Activated effector memory CD4-positive, alpha-beta T cell treated with Interleukin-2 at 50 U/mL for 16 hours (primary cell): ENCODE results near the gene CHMP3.
"Not testable (repeated sequence)": the region's sequence is repeated elsewhere in the genome, so short reads cannot be mapped to it uniquely, and the experiment has no call there.

Experiments used
- DNase-seq: peaks from one replicate; pipeline ENCODE4 v3.0.0-alpha.2; 2020

The CHMP3 gene

DNA sequence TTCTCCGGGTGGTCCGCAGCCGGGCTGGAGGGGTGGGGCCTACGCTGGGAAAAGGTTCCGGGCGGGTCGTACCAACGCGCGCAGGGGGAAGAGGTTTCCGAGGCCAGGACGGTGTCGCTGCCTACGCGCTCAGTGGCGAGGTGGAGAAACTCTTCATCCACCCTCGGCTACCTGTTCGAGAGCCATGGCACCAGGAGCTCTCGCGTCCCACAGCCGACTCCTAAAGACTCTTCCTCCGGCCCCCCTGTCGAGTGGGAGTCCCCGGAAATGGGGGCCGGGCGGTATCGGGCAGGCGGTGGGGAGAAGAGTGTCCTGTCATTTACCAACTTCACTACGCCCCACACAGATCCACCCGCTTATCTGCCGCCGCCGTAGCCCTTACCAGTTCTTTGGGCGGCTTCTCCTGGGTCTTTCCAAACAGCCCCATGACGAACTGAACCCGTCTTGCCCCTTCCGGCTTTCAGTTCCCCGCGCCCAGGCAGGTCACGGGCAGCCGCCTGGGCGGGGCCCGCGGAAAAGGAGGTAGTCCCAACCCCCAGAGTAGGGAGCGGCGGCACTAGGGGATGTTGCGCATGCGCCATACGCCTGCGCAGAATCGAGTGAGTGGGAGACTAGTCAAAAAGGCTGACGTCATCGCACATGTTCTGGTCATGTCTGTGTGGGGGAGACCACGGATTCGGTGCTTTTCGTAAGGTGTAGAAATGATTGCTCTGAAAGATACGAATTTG, at the start of gene CHMP3:
Gene CHMP3, minus strand, starts transcription at position 522 of the 728 bp plus-strand sequence. Its CDS starts 95 bp downstream, at position 427.
- DNase-seq = peak; percentile 93

DNA sequence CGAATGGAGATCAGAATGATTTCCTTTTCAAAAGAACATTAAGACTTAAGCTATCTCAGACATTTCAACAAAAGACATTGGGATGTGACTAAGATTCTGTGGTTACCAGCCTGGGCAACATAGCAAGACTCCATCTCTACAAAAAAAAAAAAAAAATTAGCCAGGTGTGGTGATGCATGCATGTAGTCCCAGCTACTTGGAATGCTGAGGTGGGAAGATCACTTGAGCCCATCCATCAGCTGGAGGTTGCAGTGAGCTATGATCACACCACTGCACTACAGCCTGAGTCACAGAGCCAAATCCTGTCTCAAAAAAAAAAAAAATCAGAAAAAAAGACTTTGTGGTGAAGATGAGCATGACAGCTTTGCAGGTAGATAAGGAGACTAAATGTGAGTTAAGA, 47.6 kb upstream of the CHMP3 start:
- DNase-seq = no peak

DNA sequence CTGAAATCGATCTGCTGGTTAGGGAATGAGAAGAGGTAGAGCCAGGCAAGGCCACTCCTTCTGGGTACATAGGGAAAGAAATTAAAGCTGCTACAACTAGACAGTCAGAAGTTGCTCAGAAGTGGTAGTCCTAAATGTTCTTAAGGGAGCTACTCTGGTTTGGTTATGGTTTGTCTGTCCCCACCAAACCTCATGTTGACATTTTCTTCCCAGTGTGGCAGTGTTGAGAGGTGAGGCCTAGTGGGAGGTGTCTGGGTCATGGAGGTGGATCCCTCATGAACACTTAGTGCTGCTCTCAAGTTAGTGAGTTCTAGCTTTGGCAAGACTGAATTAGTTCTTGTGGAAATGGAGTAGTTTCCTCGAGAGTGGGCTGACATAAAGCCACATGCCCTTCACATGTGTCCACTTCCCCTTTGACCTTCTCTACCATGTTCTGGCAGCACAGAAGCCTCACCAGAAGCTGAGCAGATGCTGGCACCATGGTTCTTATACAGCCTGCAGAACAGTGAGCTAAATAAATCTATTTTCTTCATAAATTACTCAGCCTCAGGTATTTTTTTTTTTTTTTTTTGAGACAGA, 45.7 kb upstream of the CHMP3 start:
- DNase-seq = no peak

DNA sequence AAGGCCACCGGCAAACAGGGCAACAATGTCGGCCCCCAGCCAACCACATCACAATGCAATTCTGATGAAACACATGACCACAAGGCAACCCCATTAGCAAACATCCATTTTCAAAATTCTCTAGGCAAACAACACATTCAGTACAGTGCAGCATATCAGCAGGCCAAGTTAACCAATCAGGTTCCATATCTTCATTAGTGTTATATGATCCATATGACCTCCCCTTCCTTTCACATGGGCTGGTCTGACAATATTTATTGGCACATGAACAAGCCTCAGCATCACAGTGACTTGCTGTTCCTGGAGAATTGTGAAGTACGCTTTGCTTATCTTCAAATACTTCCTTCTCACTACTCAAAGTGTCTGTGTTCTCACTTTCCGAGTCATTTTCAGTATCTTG, 40.7 kb upstream of the CHMP3 start:
- DNase-seq = no peak

DNA sequence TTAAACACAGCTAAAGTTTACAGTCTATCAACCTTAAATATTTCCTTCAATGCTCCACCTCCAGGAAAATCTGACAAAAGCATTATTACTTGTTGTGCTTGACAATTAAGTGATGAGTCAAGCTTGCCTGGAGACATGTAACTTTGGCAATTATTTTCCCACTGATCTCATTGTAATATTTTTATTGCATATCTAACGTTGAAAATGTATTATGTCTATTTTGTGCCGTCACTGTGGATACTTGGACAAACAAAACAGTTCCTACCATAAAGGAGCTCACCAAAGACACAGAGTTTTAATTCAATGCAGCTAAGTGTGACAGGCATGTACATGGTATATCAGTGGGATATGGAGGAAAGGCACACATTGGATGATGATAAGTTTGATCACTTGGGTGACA, 35.7 kb upstream of the CHMP3 start:
- DNase-seq = no peak

DNA sequence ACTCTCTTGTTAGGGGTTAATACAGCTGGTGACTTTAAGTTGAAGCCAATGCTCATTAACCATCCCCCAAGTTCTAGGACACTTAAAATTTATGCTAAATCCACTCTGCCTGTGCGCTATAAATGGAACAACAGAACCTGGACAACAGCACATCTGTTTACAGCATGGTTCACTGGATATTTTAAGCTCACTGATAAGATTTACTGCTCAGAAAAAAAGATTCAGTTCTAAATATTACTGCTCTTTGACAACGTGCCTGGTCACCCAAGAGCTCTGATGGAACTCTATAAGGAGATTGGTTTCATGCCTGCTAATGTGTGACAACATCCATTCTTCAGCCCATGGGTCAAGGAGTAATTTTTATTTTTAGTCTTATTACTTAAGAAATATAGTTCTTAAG, 32.9 kb upstream of the CHMP3 start:
- DNase-seq = no peak

DNA sequence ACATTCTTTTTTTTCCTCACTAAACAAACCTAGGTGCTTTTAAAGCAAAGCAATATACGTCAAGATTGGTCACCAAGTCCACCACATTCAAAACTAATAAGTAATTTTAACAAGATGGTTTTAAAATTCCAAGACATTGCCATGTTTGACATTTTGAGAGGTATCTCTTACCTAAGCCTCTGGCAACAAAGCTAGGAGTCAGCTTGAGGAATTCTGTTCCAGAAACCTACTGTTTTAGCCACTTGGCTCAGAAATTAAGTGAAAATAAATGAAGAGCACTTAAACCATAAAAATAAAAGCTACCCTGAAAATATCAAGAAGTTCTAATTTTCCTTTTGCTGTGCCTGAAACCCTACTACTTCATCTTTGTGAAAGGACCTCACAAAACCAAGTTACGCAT, 30.0 kb upstream of the CHMP3 start:
- DNase-seq = no peak

DNA sequence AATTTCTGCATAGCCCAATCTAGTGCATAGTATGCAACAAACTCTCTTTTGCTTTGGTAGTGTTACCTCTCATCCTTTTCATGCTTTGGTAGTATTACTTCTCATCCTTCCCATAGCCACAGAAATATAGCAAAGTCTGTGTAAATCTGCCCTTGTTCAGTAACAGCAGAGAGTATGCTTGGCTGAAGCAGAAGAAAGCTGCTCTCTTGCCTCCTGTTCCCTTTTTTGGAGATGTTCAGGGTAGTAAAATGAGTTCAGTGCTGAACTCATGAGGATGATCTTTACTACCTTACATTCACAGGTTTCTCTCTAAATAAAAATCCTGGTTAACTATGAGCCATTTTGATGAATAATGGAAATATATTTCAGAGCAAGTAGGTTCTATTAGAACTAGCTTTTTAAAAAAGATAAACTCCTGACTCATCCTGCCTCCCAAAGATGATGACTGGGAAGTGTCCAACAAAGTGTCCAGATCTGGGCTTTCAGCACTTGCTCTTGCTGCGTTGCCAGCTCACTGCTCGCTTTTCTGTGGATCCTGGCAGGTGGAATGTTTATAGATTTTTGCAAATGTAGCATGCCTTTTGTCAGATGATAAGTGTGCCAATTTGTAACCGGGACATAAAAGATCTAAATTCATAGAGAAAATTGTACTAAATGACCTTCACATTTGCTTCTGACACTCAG, 29.4 kb upstream of the CHMP3 start:
- DNase-seq = no peak

DNA sequence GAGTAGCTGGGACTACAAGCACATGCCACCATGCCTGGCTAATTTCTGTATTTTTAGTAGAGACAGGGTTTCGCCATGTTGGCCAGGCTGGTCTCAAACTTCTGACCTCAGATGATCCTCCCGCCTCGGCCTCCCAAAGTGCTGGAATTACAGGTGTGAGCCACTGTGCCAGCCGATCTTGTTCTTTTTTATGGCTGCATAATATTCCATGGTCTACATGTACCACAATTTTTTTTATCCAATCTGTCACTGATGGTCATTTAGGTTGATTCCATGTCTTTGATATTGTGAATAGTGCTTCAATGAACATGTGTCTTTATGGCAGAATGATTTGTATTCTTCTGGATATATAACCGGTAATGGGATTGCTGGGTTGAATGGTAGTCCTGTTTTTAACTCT, 26.5 kb upstream of the CHMP3 start:
- not testable (repeated sequence) for DNase-seq

DNA sequence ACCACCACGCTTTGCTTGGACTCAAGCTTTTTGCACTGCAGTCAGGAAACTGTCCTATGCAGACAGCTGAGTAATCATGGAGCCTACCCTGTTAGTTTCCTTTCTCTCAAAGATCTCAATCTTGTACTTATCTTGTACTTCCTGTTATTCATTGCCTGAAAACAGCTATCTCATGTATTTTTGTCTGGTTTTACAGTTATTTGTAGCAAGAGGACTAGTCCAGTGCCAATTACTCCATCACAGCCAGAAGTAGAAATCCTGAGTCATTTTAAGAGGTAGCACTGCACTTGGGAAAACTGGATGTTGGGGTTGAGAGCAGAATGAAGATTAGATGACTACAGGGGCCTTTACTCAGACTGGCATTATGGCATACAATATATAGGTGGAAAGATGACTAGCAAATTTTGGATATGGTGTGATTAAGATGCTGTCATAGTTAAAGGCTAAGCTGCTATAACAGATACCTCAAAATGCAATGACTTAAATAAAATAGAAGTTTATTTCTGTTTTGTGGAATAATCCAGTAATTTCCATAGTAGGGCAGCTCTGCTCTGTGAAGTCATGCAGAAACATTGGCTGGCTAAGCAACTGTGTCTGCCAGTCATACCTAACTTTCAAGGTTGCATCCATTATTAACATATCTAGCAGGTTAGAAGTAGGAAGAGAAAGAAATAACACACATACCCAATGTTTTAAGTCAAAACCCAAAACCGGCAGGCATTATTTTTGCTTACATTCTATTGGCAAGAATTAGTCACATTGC, 21.1 kb upstream of the CHMP3 start:
- DNase-seq = no peak

DNA sequence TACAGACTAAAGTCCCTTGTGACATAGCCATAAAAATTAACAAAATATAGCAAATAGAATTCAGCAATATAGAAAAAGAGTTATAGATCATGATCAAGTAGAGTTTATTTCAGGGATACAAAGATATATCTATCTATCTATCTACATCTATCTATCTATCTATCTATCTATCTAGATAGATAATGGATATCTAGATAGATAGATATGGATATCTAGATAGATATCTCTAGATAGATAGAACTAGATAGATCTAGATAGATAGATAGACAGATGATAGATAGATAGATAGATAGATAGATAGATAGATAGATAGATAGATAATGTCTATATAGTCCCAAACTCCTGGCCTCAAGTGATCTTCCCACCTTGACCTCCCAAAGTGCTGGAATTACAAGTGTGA, 17.3 kb upstream of the CHMP3 start:
- no peak for DNase-seq

DNA sequence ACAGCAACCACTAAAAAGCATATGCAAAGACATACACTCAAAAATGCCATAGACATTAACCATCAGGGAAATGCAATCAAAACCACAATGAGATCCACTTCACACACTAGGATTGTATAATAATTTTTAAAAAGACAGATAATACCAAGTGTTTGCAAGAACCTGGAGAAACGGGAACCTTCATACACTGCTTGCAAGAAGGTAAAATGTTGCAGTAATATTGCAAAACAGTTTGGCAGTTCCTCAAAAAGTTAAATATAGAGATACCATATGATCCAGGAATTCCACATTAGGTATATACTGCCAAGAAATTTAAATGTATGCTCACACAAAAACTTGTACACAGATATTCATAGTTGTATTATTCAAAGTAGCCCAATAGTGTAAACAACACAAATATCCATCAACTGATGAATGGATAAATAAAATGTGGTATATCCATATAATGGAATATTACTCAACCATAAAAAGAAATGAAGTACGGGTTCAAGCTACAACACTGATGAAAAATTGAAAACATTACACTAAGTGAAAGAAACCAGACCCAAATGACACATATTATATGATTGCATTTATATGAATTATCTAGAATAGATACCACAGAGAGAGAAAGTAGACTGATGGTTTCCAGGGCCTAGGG, 14.7 kb upstream of the CHMP3 start:
- DNase-seq = no peak

DNA sequence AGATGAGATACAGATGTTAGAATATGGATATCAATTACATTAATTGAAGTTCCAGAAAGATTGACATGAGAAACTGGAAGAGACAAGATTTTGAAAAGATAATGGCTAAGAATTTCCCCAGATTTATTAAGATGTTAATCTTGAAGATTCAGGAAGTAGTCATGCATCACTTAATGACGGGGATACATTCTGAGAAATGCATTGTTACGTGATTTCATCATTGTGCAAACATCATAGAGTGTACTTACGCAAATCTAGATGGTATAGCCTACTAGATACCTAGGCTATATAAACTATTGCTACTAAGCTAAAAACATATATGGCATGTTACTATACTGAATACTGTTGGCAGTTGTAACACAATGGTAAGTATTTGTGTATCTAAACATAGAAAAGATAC, 6.8 kb upstream of the CHMP3 start:
- no peak for DNase-seq

DNA sequence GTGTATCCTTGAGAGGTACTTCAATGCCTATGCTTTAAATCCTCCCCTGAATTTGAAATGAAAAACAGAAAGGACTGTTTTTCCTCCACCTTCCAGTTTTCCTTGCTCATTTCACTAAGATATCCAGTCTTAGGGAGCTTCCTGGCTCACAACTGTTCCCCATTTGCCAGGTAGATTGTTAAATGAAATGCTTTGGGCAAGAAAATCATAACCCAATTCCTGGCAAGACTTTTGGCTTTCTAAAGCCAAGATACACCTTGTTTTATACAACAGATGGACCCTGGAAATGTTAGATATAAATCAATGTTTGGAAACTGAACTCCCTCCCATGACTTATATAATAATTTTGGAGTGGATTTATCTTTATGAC, 3.6 kb upstream of the CHMP3 start:
- no peak for DNase-seq

DNA sequence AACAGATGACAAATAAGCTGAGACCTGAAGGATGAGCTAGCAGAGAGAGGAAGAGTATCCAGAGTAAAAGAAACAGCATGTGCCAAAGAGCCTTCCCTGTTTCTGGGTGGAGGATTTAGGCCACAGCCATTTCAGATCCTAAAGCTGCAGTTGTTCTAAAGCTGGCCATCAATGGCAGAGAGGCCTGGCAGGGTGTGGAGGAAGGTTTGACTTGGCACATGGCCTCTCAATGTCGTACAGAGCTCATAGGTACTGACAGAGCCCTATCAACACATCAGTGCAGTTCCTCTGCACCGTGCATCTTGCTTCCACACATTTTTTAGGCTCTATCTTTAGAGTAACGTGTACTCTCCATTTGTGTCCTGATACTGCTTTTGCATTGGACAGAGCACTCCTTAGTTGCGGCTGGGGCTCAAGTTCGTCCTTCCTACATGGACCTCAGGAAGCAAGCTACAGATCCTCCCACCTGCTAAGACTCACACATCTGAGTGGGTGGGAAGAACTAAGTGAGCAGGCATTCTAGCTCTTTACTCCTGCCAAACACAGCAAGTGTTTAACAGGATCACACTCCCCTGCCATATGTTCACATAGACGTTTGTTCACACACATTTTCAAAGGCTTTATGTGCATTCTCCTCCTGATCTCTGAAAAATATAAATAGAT, 3.0 kb upstream of the CHMP3 start:
- DNase-seq = no peak

DNA sequence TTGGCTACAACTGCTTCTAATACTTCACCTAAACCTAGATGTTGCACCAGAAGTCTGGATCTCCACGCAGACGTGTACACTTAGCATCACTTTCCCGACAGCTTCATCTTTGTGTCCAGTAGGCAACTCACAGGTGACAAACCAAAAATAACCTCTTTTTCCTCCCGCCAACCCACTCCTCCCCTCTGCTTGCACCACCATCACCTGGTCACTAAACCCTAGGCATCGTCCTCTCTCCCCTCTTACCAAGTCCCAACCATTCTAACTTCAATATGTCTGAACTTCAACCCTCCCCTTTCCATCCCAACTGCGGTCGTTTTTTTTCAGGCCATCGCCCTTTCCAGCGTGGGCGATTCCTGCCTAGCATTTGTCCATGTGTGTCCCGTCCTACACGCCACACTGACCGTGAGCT, 413 bp upstream of the CHMP3 start:
- no peak for DNase-seq

DNA sequence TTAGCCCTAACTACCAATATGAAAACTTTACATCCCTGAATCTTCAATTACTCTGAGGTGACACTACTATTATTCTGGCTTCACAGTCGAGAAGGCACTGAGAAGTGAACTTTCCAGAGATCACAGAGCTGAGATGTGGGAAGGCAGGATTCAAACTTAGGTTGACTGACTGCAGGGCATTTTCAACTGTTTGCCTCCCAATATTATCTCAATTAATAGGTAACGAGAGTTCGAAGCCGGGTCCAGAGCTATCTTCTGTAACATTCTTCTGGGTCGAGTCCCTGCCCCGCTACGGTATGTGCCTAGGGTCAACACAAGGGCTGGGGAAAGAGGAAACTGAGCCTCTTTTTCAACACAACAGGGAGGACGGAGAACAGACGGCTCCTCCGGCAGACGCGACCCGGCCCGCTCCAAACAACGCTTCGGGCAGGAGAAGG, 740 bp downstream of the CHMP3 start:
- no peak for DNase-seq

DNA sequence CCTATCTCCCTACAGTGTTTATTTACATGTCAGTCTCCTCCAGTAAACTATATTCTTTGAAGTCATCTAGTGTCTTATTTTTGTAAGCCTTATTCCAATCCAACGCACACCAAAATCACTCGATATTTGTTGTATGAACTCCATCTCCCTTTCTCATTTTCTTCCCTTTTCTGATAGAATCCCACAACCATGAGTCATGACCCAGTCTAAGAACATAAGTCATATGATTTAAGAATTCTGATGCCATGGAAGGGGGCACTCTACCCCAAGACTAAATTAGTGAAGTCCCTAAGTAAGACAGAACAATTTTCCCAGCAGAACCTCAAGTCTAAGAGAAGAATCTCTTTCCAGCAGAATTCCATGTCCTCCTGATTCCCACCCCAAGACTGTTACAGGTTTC, 5.4 kb downstream of the CHMP3 start:
- no peak for DNase-seq

DNA sequence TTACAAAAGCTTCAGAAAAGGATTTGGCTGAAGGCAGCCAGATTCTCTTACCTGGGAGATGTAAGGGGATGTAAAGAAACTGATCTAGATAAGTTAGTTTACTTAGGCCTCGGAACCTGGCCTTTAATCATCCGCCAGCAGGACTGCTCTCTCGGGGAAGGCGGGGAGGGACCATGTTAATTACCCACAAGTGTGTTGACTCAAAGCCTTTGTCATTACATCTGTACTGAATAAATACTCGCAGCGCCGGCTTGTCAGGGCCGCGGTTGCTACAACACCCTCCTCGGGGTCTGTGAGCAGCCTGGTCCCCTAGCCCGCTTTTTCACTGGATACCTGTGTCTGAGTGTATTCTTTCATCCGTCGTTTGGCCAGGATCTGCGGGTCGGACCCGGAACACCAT, 6.7 kb downstream of the CHMP3 start:
- no peak for DNase-seq

DNA sequence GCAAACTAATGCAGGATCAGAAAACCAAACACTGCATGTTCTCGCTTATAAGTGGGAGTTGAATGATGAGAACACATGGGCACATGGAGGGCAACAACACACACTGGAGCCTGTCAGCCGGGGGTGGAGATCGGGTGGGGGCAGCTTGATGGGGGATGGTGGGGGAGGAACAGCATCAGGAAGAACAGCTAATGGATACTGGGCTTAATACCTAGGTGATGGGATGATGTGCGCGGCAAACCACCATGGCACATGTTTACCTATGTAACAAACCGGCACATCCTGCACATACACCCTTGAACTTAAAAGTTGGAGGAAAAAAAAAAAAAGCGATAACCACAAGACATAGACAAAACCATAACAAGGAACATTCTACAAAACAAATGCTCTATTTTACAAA, 10.4 kb downstream of the CHMP3 start:
- no peak for DNase-seq

DNA sequence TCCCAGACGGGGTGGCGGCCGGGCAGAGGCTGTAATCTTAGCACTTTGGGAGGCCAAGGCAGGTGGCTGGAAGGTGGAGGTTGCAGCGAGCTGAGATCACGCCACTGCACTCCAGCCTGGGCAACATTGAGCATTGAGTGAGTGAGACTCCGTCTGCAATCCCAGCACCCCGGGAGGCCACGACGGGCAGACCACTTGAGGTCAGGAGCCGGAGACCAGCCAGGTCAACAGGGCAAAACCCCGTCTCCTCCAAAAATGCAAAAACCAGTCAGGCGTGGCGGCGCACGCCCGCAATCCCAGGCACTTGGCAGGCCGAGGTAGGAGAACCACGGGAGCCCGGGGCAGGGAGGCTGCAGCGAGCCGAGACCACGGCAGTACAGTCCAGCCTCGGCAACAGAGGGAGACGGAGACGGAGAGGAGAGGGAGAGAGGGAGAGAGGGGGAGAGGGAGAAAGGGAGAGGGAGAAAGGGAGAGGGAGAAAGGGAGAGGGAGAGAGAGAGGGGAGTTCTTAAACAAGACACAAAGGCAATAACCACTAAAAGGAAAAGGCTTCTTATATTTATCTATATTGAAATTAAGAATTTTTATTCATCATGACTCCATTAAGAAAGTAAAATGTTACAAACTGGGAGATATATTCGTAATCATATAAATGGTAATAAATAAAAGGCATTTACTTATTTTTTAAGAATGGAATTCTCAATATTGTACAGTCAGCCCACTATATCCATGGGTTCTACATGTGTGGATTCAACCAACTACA, 13.1 kb downstream of the CHMP3 start:
- DNase-seq = not testable (repeated sequence)

DNA sequence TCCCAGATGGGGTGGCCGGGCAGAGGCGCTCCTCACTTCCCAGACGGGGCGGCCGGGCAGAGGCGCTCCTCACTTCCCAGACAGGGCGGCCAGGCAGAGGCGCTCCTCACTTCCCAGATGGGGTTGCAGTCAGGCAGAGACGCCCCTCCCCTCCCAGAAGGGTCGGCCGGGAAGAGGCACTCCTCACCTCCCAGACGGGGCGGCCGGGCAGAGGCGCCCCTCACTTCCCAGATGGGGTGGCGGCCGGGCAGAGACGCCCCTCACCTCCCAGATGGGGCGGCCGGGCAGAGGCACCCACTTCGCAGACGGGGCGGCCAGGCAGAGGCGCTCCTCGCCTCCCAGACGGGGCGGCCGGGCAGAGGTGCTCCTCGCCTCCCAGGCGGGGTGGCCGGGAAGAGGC, 13.8 kb downstream of the CHMP3 start:
- DNase-seq = not testable (repeated sequence)
